ENCODE results near the gene ZC3H10.

GRCh38 chr12:56078427-56078826 is 39.6 kb upstream of the ZC3H10 start:
- TF ChIP-seq ATF3 (IDR thresholded peaks at IDR 0.05) = no peak
- no peak for TF ChIP-seq CTCF (IDR thresholded peaks at IDR 0.05; ENCODE audit: low read depth, low read length, missing input control)

Data from liver (tissue), 3 donors.